ENCODE measurements around the gene PLD4.

DNA sequence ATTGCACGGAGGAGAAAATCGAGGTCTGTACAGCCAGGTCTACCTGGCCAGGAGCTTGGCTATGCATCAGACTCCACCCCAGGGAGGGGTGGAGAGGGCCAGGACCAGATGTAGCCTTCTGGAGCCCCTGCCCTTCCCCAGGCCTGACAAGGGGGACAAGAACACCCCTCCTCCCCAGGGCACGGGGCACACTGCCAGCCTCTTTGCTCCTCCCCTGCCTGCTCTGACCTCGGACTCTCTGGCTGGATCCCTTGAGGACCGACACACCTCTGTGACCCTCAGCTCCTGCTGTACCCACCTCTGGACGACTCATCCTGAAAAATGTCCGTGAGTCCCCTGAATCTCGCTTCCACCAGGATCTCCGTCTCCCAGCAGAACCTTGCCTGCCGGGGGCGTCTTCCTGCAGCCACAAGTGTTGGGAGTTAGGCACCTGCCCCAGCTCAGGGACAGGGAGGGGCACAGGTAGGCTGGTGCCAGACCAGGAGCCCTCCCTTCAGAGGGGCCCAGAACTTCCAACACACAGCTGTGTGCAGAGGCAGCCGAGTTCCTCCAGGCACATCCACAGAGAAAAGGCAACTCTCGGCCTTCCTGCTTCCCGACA, 31.7 kb downstream of the PLD4 start:
- no peak for TF ChIP-seq POLR2A (IDR thresholded peaks at IDR 0.05)
- TF ChIP-seq, protein P1, sequence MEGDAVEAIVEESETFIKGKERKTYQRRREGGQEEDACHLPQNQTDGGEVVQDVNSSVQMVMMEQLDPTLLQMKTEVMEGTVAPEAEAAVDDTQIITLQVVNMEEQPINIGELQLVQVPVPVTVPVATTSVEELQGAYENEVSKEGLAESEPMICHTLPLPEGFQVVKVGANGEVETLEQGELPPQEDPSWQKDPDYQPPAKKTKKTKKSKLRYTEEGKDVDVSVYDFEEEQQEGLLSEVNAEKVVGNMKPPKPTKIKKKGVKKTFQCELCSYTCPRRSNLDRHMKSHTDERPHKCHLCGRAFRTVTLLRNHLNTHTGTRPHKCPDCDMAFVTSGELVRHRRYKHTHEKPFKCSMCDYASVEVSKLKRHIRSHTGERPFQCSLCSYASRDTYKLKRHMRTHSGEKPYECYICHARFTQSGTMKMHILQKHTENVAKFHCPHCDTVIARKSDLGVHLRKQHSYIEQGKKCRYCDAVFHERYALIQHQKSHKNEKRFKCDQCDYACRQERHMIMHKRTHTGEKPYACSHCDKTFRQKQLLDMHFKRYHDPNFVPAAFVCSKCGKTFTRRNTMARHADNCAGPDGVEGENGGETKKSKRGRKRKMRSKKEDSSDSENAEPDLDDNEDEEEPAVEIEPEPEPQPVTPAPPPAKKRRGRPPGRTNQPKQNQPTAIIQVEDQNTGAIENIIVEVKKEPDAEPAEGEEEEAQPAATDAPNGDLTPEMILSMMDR (IDR thresholded peaks at IDR 0.05): no peak
